HG03045 (cell line): ENCODE results near the gene NCAM2.

Source experiments
- ATAC-seq: cut with Tn5 transposase; IDR thresholded peaks from one replicate; pipeline ENCODE4 v1.9.1; 2021; ENCODE audit warnings: mild to moderate bottlenecking, moderate library complexity; ENCODE audit not compliant: unreplicated experiment

The NCAM2 gene

GRCh38 chr21:21204366-21204996 lies 206.3 kb downstream of the NCAM2 start:
- no peak for ATAC-seq

DNA sequence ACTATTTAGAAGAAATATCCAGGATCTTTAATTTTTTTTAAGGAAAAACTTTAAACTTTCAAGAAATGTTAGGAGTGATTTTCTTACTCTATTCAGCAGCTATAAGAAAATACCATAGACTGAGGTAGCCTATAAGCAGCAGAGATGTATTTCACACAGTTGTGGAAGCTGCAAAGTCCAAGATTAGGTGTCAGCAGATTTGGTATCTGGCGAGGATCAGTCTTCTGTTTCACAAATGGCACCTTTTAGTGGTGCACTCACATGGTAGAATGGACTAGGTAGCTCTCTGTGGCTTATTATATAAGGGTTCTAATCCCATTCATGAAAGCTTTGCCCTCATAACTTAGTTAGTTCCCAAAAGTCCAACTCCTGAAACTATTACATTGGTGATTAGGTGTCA lies 207.4 kb downstream of the NCAM2 start:
- ATAC-seq = no peak

GRCh38 chr21:21210552-21210951 lies 212.3 kb downstream of the NCAM2 start:
- ATAC-seq = no peak

- no peak for ATAC-seq
Observed at GRCh38 chr21:21213297-21213696, 215.1 kb downstream of the NCAM2 start.

GRCh38 chr21:21216047-21216446 lies 217.8 kb downstream of the NCAM2 start:
- ATAC-seq = no peak

- no peak for ATAC-seq
Observed at GRCh38 chr21:21226472-21226871, 228.3 kb downstream of the NCAM2 start.

- ATAC-seq = no peak
Observed at GRCh38 chr21:21230672-21231071, 232.5 kb downstream of the NCAM2 start.

- no peak for ATAC-seq
Observed at GRCh38 chr21:21231913-21232312, 233.7 kb downstream of the NCAM2 start.

DNA sequence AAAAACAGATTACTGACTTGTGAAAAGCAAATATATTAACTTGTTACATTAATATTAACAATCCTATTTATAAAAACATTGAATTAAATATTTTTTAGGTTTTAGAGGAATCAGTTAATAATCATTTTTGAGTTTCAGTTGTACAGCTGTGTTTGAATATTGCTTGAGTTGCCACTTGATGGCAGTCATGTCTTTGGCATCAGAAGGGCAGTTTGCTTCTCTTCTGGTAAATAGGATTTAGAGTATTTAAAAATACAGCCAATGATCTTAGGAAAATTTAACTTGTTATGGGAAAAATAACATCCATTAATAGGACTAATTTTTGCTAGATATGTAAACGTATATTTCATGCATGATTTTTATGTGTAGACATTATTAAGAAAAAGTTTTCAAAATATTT lies 234.1 kb downstream of the NCAM2 start:
- ATAC-seq = no peak

GRCh38 chr21:21233051-21233450 lies 234.8 kb downstream of the NCAM2 start:
- ATAC-seq = no peak

- no peak for ATAC-seq
Observed at GRCh38 chr21:21236996-21237395, 238.8 kb downstream of the NCAM2 start.

GRCh38 chr21:21238629-21239400 lies 240.6 kb downstream of the NCAM2 start:
- ATAC-seq = no peak

- ATAC-seq = no peak
Observed at GRCh38 chr21:21241391-21241790, 243.2 kb downstream of the NCAM2 start.

GRCh38 chr21:21246007-21246406 lies 247.8 kb downstream of the NCAM2 start:
- ATAC-seq = no peak

- ATAC-seq = no peak
Observed at GRCh38 chr21:21247424-21247823, 249.2 kb downstream of the NCAM2 start.

DNA sequence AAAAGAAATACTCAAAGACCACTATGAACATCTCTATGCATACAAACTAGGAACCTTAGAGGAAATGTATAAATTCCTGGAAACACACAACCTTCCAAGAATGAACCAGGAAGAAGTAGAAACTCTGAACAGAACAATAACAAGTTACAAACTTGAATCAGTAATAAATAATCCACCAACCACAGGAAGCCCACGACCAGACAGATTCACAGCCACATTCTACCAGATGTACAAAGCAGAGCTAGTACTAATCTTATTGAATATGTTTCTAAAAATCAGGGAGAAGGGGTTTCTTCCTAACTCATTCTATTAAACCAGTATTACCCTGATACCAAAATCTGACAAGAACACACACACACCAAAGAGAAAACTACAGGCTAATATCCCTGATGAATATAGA lies 263.8 kb downstream of the NCAM2 start:
- ATAC-seq = no peak

GRCh38 chr21:21268061-21268471 lies 269.9 kb downstream of the NCAM2 start:
- no peak for ATAC-seq

- ATAC-seq = no peak
Observed at GRCh38 chr21:21268885-21269284, 270.7 kb downstream of the NCAM2 start.

GRCh38 chr21:21279193-21279901 lies 281.1 kb downstream of the NCAM2 start:
- no peak for ATAC-seq

GRCh38 chr21:21283810-21284209 lies 285.6 kb downstream of the NCAM2 start:
- ATAC-seq = no peak

DNA sequence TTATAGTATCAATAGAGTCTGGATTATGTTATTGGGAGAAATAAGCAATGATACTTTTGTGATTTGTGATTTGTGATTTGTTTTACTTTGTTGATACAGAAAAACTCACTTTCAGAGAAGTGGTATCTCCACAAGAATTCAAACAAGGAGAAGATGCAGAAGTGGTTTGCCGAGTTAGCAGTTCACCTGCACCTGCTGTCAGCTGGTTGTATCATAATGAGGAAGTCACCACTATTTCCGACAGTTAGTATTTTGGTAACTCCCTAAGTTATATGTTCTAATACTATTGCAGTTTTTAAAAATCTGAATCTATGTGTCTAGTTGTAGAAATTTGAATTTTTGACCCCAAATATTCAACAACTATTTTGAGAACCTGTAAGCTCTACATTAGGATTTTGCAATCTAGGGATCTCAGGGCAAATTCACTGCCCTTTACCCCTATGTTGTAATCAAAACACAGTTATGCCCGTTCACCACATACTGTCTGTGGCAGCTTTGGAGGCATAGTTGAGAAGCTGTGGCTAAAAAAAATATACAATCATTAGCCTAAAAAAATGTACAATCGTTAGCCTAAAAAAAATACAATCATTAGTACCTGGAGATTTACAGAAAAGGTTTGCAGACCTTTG lies 288.1 kb downstream of the NCAM2 start:
- no peak for ATAC-seq
